Umbilical cord (tissue), 2 donors: Measurements from ENCODE around the gene PPP1R2. TPM values are rescaled to one million over a fixed set of nuclear protein-coding genes. Genes with fewer than 3 reads are reported as not detected.

Source experiments
- DNase-seq: peaks from one replicate; pipeline ENCODE4 v3.0.0-alpha.2; 2015; ENCODE audit warnings: low spot score
- total RNA-seq: library from RNA; depleted of rRNA; stranded (reverse); fragments of >200 nt; gene quantifications from one replicate; pipeline ENCODE4 v1.2.3, GENCODE V29; 2014; ENCODE audit warnings: low replicate concordance; ENCODE audit not compliant: insufficient read depth

PPP1R2 gene
- total RNA-seq, 1 donor from 2014 or later: 124 TPM

DNA sequence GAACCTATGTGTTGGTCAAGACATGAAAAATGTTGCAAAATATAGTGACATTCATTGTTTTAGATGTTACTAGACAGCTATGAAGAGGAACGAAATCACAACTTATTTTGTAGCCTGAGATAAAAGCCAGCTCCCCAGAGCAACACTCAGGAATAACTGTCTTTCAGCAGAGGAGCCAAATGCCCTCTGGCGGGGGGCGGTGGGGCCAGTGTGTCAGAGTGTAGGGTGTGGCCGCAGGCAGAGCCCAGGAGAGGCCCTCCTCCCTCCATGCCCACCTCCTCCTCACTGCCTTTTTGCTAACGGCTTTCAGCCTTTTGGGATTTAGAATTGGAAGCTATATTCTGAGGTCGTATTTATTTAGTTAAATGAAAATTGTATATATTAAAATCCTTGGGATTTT, 23.7 kb upstream of the PPP1R2 start:
- no peak for DNase-seq

DNA sequence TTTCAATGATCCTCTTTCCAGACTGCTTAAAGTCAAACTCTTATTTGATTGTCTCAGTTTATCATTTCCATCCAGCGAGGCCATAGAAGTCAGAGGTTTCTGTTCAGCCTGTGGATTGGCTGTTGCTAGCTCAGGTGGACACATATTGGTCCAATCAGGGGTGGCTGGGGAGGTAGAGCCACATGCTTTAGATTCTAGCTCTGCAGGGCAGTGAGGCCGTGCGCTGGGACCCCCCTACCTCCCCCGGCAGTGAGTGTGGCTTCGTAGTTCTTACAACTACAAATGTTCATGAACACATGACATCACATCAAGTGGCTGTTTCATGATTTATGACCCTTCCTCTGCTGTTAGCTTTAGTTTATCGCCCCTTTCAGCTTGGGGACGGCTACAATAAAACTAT, 22.6 kb upstream of the PPP1R2 start:
- DNase-seq: no peak

DNA sequence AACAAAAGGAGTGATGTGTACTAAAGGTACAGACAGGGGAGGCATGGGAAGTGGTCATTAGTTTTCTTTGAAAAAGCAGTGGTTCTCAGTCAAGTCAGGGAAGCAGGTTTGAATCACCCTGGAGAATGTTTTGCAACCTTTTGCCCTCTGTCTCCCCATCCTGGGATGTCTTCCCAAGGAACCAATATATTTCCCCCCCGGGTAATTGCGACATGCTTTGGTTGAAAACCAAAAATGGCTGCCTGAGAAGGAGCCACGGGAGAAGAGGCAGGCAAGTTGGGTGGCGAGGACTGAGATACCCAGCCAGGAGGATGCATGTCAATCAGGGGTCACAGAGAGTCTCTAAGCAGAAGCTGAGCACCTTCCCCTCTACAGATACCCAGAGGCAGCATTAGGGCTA, 20.2 kb upstream of the PPP1R2 start:
- DNase-seq: no peak

DNA sequence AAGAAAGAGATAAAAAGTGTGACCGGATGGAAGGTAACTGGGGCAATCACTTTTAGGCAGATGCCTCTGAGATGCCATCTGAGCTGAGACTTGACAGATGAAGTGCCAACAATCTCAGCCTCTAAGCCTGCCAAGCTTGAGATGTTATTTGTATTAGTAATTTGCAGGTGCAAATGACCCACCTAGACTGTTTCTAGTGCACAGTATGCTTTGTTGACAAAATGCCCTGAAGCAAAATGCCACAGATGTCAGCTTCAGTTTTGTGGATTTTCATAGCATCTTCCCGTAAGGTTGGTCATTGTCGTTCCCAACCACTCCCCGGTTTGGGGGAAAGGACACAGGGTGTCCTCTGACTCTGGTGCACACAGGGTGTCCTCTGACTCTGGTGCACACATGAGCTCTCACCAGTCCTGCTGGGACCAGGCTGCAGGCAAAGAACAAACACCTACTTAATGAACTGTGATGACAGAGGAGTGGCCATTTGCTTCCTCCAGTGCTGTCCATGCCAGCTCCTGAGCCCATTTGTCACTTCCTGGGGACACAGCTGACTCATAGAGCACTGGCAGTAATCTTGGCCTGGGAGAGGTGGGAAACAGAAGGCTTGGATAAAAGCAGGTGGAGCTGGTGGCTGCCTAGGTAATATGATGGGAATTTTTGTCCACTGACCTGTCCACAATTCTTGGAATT, 16.7 kb upstream of the PPP1R2 start:
- no peak for DNase-seq

DNA sequence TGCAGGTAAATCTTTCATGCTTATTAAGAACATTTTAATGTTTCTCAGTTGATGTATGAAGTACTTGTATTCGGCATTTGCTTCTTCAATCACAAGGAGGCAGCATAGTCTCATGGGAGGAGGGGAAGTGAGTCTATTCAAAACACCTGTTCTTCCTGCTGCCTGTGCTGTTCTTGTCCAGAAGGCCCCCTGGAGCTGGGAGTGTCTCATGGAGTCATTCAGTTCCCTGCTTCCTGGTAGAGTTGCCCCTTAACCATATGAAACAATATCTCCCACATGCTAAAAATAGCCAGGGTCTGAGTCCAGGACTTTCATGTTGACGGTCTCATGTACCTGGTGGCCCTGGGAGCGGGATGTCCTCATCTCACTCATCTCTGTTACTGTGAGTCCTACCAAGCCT, 15.5 kb upstream of the PPP1R2 start:
- DNase-seq: peak; percentile 35

DNA sequence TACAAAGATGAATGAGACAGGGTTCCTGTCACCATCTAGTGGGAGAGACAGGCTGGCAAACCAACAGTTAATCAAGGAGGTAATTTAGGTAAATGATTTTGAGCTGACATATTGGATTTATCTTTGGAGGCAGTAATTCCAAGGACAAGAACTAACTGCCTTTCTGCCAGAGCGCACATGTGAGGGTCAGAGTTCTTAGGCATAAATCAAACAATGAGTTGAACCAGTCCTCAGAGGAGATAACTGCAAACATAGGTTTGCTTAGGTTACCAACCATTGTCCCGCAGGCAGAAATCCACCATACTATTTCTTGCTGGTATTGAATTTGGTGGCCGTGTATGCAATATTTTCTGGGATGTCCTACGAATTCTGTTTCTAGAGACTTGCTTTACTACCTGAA, 14.2 kb upstream of the PPP1R2 start:
- no peak for DNase-seq

DNA sequence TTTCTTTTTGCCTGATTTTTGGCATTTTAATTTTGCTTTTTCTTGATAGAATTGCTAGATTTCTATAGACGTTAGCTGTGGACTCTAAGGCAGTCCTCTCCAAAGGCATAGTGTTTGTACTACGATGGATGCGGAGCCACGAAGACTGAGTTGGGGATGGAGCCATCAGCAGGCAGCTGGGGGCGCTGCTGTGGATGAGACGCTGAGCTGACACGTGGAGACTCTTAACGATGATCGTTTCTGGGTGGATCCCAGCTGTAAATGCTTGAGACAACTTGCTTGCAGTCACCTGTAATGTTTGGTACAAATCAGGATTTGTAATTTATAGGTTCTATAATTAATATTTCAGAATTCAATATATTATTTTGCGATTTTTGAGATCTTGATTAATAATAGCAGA, 13.3 kb upstream of the PPP1R2 start:
- DNase-seq: no peak

DNA sequence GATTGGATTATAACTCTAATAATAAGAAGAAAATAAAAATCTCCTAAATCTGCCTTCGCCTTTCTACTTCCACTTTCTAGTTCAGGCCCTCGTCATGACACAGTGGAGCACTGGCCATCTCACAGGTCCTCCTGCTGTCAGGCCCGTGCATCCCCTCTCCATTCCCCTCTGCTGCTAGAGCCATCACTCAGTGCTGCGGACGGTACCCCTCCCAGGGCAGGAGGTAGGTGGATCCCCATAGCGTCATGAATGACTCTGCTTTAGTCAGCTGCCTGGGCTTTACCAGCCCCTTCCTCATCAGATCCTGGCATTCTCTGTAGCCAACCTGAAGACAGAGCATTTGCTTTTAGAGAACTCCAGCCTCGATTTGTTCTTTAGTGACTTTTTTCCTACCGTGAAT, 12.0 kb upstream of the PPP1R2 start:
- DNase-seq: no peak

DNA sequence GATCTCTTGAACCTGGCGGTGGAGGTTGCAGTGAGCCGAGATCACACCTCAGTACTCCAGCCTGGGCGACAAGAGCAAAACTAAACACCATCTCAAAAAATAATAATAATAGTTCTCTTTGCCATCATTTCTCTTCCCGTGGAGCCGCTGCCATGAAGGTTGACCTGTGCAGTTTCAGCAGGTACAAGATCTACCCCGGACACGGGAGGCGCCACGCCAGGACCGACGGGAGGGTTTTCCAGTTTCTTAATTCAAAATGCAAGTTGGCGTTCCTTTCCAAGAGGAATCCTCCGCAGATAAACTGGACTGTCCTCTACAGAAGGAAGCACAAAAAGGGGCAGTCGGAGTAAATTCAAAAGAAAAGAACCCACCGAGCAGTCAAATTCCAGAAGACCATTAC, 11.3 kb upstream of the PPP1R2 start:
- no peak for DNase-seq

DNA sequence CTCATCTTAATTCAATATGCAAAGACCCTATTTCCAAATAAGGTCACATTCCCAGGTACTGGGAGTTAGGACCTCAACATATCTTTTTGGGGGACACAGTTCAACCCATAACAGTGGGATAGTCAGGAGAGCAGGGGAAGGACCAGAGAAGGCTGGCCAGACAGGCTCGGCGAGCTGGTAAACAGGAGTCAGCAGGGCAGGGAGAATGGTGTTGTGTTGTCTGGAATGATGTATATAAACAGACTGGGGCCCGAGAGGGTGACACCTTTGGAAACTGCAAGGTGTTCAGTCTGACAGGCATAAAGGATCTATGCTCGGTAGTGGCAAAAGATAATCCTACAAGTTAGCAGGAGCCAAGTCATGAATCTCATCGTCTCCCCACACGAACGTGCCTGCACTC, 10.1 kb upstream of the PPP1R2 start:
- no peak for DNase-seq

DNA sequence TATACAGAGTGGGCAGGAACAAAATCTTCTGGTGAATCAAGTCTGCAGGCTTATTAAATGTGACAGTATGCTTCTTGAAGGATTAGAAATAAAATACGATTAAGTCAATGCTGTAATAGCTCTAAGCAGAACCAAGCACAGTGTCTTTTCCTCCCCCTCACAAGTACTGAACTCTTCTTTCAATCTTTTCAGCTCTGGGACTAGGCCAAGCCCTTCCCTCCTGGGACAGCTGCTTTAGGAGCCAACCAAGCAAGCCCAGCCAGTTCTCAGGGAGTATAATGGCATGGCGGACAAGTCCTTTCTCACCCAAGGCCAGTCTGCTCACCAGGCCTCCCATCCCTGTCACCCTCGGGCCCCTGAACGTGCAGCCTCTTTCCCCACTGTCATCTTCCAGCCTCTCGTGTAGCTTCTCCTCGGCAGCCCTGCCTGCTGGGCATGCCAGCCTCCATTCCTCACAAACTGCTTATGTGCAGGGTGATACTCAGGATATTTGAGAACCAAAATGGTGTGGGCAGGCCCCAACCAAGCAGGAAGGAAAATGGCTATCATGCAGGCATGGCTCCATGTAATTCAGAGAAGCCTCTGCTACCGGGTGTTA, 8.4 kb upstream of the PPP1R2 start:
- DNase-seq: no peak

DNA sequence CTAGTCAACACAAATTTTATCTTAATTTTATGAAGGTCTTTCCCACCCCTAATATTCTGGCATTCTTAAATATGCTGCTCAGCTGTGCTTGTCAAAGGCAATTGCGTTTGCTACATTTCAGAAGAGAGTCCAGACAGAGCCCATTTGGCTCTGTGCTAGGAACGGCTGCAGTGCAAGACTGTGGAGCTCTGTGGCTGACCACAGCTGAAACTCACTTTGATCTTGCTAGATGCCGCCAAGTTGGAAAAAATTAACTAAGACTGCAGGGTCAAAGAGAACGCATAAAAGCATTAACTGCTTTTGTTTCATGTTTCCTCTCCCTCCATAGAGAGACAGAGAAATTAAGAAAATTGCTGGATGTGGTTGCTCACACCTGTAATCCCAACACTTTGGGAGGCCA, 7.6 kb upstream of the PPP1R2 start:
- DNase-seq: no peak

DNA sequence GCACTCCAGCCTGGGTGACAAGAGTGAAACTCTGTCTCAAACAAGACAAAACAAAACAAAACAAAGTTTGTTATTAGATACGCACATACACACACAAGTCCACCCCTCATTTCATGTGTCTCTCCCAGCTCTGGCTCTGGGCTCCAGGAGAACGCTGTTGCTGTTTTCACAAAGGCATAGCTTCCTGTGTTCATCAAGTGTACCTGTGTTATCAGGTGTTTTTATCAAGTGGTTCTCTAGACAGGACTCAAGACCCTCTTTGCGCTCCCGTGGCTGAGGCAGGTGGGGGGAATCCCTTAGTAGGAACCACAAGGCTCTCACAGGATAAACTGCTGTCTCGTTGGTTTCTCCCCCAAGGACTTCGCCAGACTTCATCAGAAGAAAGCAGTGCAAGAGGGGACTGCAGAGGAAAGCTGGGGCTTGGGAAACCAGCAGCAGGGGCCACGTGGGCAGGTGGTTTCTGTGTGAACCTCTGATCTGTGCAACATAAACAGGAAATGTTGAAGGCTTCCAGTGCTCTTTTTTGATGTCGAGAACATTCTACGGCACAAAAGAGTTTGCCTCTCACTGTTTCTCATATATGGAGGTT, 6.9 kb upstream of the PPP1R2 start:
- no peak for DNase-seq

DNA sequence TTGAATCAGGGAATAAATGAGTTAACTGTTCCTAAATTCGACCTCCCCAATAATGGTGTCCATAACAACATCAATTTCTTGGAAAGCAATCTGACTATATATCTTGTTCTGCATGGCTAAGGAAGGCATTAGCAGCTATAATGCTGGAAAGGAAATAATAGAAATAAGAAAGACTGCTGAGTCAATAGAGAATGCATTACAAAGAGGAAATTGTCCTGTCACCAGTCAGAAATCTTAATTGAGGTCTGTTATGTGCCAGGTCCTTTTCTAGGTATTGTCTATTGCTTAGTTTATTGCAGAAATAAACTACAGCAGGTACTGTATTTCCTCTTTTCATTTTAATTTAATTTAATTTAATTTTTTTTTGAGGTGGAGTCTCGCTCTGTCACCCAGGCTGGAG, 5.9 kb upstream of the PPP1R2 start:
- DNase-seq: no peak

DNA sequence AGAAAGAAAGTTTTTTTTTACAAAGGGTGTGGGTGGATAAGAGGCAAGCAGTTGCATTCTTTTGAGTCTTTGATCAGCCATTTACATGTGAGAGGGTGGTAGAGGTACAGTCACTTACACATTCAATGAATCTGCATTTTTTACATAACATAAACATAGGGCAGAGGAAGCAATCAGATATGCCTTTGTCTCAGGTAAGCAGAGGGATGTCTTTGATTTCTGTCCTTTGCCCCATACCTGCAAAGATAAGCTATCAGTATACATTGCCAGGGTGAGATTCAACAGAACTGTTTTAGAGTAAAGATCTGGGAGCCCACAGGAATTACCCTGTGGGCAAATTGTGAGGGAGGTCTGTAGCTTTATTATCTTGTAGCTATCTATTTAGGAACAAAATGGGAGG, 5.4 kb upstream of the PPP1R2 start:
- DNase-seq: no peak

DNA sequence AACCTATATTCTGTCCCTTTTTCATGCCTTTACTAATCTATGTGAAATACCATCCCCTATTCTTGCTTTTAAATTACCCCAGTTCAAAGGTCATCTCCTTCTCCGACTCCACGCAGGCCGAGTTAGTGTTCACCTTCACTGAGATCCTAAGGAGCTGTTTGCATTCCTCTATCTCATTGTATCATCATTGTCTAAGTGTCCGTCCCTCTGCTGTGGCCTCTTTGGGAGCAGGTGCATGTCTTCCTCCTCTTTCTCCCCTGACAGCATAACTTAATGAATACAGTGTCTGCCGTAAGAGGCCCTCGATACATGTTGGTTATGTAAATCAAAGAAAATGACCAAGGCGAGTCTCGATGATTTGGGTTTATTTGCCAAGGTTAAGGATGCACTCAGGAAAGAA, 4.9 kb upstream of the PPP1R2 start:
- DNase-seq: no peak

DNA sequence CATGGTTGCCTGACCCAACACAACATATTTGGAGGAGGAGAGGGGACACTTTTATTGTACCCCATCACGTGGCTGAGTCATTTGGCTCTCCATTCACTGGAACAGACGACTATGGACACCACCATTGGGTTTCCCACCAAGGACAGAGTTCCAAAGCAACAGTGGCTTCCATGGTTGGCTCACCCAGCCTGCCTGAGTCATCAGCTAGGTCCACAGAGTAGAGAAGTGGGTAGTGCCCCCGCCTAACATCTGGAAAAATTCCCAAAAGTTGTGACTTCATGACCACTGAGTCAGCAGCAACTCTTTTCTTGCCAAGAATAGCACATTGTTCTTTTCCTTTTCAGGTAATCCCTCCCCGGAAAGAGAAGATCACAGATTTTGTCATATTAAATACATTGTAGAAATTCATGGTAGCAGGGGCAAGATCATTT, 3.0 kb upstream of the PPP1R2 start:
- DNase-seq: no peak

DNA sequence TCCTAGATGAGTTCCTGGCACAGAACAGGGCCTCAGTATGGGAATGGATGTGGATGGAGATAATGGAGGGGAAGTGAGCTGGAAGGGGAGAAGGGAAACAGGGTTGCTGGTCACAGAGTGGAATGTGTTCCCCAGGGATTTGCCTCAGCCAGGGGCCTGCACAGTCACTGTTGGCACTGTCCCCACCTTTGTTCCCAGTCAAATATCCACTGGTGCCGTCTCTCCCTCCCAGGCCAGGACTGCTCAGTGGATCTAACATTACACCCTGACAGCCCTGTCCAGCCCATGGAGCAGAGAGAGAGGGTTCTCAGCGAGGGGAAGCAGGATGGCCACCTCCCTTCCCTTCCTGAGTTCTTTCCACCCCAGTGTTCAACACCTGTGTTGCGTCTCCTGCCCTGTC, 1.5 kb upstream of the PPP1R2 start:
- DNase-seq: no peak

DNA sequence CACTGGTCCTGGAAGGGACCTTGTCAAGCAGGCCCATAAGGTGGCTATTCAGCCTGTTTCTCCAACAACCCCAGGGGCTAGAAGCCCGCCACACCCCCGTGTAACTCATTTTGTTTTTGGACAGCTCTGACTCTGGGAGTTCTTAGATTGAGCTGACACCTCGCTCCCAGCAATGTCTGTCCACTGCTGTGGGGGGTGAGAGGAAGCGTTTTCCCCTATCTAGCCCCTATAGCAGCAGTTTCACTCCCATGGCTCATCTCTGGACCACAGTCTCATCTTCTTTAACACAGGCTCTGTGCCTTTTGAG, 1.1 kb upstream of the PPP1R2 start:
- DNase-seq: no peak

DNA sequence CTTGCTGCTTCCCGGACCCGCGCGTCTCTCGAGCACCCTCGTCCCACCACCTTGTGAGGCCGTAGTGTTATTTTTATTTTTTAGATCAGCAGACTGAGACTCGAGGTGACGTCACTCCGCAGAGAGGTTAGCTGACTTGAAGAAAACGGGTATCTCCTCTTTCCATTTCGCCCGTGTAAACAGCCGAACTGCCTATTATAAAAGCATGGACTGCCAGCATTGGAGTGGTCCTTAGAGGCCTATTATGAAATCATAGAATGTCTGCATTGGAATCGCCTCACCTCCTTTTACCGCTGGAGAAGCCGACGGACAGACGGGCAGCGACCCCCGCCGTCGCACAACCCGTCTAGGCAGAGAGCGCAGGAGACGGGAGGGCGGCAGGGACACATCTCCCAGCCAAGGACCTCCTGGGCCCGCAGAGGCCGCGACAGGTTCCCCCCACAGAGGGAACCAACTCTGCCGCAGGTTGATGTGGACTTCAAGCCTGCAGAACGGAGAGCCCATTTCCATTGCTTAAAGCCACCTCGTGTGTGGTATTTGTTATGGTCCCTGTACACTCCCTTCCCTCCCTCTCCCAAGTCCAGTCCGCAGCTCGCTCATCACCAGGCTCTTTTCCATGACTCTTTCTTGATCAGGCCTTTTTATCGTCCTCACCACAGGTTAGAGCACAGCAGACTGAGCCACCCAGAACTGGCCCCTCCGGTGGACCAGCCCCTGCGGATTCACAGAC, 540 bp upstream of the PPP1R2 start:
- DNase-seq: no peak

DNA sequence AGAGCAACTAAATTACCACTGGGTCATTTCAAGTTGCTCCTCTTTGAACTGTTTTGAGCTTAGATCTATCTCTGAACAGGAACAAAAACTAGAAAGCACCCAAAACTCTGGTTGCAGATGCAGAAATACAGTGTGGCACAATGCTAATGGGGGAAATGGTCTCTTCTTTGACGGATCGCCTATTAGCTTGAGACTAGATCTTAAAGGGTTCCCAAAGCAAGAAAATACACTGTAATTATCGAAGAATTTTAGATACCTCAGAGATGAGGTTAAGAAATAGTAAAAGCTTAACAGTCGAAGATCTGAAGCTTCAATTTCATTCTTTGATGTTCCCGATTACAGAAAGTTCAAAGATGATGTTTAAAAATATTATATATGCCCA, 818 bp downstream of the PPP1R2 start:
- no peak for DNase-seq

DNA sequence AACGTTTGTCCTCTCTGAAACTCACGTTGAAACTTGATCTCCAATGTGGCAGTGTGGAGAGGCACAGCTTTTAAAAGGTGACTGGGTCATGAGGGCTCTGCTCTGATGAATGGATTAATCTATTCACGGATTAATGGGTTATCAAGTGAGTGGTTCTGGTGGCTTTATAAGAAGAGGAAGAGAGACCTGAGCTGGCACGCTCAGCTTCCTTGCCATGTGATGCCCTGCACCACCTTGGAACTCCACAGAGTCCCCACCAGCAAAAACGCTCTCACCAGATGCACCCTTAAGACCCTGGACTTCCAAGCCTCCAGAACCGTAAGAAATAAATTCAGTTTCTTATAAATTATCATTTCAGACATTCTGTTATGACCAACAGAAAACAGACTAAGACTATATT, 2.6 kb downstream of the PPP1R2 start:
- no peak for DNase-seq

DNA sequence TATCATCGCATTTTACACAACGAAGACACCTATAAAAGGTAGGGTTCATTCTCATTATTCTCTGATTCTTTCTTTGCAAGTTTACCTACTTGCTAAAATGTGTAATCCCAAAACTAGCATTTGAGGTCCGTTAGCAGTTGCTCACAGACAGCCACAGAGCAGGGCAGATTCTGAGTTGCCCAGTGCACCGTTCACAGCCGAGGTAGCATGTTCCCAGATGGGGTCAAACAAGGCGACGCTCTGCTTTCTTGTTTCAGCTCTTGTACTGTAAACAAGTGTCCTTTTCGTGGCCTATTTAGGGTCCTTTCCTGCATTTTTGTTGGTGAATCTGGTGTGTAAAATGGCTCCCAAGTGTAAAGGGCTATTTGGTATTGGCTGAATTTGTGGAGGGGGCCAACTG, 3.1 kb downstream of the PPP1R2 start:
- no peak for DNase-seq
